ENCODE measurements around the gene LIMS1. TPM values are rescaled to one million over a fixed set of nuclear protein-coding genes. Genes with fewer than 3 reads are reported as not detected.

The LIMS1 gene
- total RNA-seq, 2 experiments from 2014 or later = 18.5 to 21.3 TPM

GRCh38 chr2:108607706-108608301, 73.5 kb downstream of the LIMS1 start:
- TF ChIP-seq, protein P1, sequence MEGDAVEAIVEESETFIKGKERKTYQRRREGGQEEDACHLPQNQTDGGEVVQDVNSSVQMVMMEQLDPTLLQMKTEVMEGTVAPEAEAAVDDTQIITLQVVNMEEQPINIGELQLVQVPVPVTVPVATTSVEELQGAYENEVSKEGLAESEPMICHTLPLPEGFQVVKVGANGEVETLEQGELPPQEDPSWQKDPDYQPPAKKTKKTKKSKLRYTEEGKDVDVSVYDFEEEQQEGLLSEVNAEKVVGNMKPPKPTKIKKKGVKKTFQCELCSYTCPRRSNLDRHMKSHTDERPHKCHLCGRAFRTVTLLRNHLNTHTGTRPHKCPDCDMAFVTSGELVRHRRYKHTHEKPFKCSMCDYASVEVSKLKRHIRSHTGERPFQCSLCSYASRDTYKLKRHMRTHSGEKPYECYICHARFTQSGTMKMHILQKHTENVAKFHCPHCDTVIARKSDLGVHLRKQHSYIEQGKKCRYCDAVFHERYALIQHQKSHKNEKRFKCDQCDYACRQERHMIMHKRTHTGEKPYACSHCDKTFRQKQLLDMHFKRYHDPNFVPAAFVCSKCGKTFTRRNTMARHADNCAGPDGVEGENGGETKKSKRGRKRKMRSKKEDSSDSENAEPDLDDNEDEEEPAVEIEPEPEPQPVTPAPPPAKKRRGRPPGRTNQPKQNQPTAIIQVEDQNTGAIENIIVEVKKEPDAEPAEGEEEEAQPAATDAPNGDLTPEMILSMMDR (IDR thresholded peaks at IDR 0.05) = peak; percentile 81
- no peaks in the 10 kb centered on the region for H3K27me3 ChIP-seq (ENCODE audit: control insufficient read depth in 1 of 2, insufficient read depth in 2 of 2, low read length in 2 of 2)
- ATAC-seq (ENCODE audit: poor library complexity) (peak; percentile 54), DNase-seq (peak; percentile 30 to 80 (median 54))
- no peaks in the 10 kb centered on the region for H3K27me3 Mint-ChIP-seq
- ChIA-PET CTCF (interaction anchor here (0.9 to 21.0 kb wide), 3 partner anchors 10 to 29 kb away, joined by 3 to 309 read pairs (median 52); no protein-coding TSS in a partner anchor), POLR2A (interaction anchor here (1.8 kb wide), 1 partner anchor 26 kb away, joined by 6 read pairs; no protein-coding TSS in a partner anchor)
- peaks cover 44% of the 10 kb centered on the region for H3K4me1 Mint-ChIP-seq (ENCODE audit: low read depth)
- H3K4me3 Mint-ChIP-seq = no peak overlapping the region
- H3K4me3 ChIP-seq (ENCODE audit: low read length) = no peak overlapping the region
- H3K36me3 Mint-ChIP-seq (ENCODE audit: low read depth) = no peaks in the 10 kb centered on the region
- H3K36me3 ChIP-seq (ENCODE audit: insufficient read depth, low read length) = no peaks in the 10 kb centered on the region
- no peak overlapping the region for H3K27ac Mint-ChIP-seq
- H3K9me3 ChIP-seq (ENCODE audit: control insufficient read depth in 1 of 2, insufficient read depth in 1 of 2, low read length in 2 of 2) = no peaks in the 10 kb centered on the region
- no peak overlapping the region for H3K27ac ChIP-seq (ENCODE audit: low read depth in 1 of 2, low read length in 2 of 2)
- no peaks in the 10 kb centered on the region for H3K9me3 Mint-ChIP-seq
- intact Hi-C loops (cut with DNase I, micrococcal nuclease) = loop anchor here (1.0 to 5.0 kb wide), 3 partner anchors 28 to 179 kb away; partner anchors contain the start of genes CCDC138 (in 1 of the 2) and RANBP2 (in 1 of the 2)
- peaks cover 32% of the 10 kb centered on the region for H3K4me1 ChIP-seq (ENCODE audit: insufficient read depth, low read length)

DNA sequence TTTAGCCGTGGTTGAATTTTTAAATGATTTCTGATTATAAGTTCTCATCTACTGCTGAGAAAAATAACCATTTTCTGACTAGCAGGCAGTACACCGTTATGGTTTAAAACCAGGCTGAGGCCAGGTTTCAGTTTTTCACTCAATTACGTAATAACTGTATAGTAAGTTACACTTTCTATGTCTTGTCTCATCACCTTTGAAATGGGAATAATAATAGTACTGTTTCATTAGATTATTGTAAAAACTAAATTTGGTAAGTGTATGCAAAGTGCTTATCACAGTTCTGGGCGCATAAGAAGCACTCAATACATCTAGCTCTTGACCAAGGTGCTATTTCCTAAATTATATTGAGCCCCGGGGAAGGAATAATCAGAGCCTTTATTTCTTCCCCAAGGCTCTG, 76.8 kb downstream of the LIMS1 start:
- Histone ChIP-seq H3K9me3 (ENCODE audit: control insufficient read depth in 1 of 2, insufficient read depth in 1 of 2, low read length in 2 of 2) (no peaks in the 10 kb centered on the region), H3K4me3 (ENCODE audit: low read length) (peak overlapping the region; percentile 21), H3K4me1 (ENCODE audit: insufficient read depth, low read length) (peaks cover 57% of the 10 kb centered on the region), H3K27ac (ENCODE audit: low read depth in 1 of 2, low read length in 2 of 2) (peak overlapping the region in 1 of 2 donors; percentile 35), H3K36me3 (ENCODE audit: insufficient read depth, low read length) (no peaks in the 10 kb centered on the region), H3K27me3 (ENCODE audit: control insufficient read depth in 1 of 2, insufficient read depth in 2 of 2, low read length in 2 of 2) (no peaks in the 10 kb centered on the region)
- POLR2A ChIA-PET = interaction anchor here (1.5 to 2.1 kb wide), 4 partner anchors 10 to 25 kb away, joined by 4 to 16 read pairs (median 8); no protein-coding TSS in a partner anchor
- DNase-seq = peak in 2 of 14 experiments; percentile 33 to 48
- peaks cover 75% of the 10 kb centered on the region for H3K4me1 Mint-ChIP-seq (ENCODE audit: low read depth)
- H3K9me3 Mint-ChIP-seq = no peaks in the 10 kb centered on the region
- TF ChIP-seq, protein P1 (IDR thresholded peaks at IDR 0.05) = no peak
- intact Hi-C loops (cut with DNase I, micrococcal nuclease) = loop anchor here in 1 of 2 experiments (5.0 kb wide), 1 partner anchor 106 kb away; the partner anchor contains the start of gene RANBP2
- peak overlapping the region; percentile 81 for H3K27ac Mint-ChIP-seq
- no peaks in the 10 kb centered on the region for H3K27me3 Mint-ChIP-seq
- CTCF ChIA-PET = interaction anchor here (1.5 to 21.0 kb wide), 2 partner anchors 15 to 24 kb away, joined by 3 to 309 read pairs; no protein-coding TSS in a partner anchor
- ATAC-seq (ENCODE audit: poor library complexity) = no peak
- H3K4me3 Mint-ChIP-seq = peak overlapping the region; percentile 47
- H3K36me3 Mint-ChIP-seq (ENCODE audit: low read depth) = no peaks in the 10 kb centered on the region

DNA sequence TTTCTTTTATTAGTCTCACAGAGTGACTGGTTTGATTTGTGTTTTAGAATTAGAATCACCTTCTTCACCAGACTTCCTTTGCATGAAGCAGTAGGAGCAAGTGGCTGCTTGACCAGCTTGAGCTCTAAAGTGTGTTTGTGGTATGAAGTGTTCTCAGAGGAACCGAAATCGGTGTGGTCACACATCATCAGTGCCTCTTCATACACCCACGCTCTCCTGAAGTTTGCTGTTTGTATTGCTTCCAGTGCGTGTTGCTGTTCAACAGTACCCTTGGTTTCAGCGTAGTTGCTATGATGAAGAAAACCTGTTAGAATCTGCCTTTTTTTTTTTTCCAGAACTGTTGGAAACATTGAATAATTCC, 77.9 kb downstream of the LIMS1 start:
- Mint-ChIP-seq H3K27me3 (no peaks in the 10 kb centered on the region), H3K27ac (peak overlapping the region; percentile 90), H3K4me1 (ENCODE audit: low read depth) (peaks cover 83% of the 10 kb centered on the region), H3K36me3 (ENCODE audit: low read depth) (no peaks in the 10 kb centered on the region), H3K9me3 (no peaks in the 10 kb centered on the region), H3K4me3 (peak overlapping the region; percentile 65)
- intact Hi-C loops (cut with DNase I, micrococcal nuclease) = loop anchor here in 1 of 2 experiments (5.0 kb wide), 1 partner anchor 105 kb away; the partner anchor contains the start of gene RANBP2
- Histone ChIP-seq H3K36me3 (ENCODE audit: insufficient read depth, low read length) (no peaks in the 10 kb centered on the region), H3K4me1 (ENCODE audit: insufficient read depth, low read length) (peaks cover 67% of the 10 kb centered on the region), H3K4me3 (ENCODE audit: low read length) (peak overlapping the region; percentile 38), H3K27ac (ENCODE audit: low read depth in 1 of 2, low read length in 2 of 2) (peak overlapping the region; percentile 36 to 75), H3K27me3 (ENCODE audit: control insufficient read depth in 1 of 2, insufficient read depth in 2 of 2, low read length in 2 of 2) (no peaks in the 10 kb centered on the region), H3K9me3 (ENCODE audit: control insufficient read depth in 1 of 2, insufficient read depth in 1 of 2, low read length in 2 of 2) (no peaks in the 10 kb centered on the region)
- peak; percentile 64 for ATAC-seq (ENCODE audit: poor library complexity)
- TF ChIP-seq, protein P1 (IDR thresholded peaks at IDR 0.05) = no peak
- ChIA-PET CTCF (interaction anchor here (1.5 to 21.0 kb wide), 3 partner anchors 11 to 23 kb away, joined by 3 to 309 read pairs (median 6); no protein-coding TSS in a partner anchor), POLR2A (interaction anchor here (1.8 to 2.1 kb wide), 5 partner anchors 9 to 24 kb away, joined by 4 to 16 read pairs (median 8); no protein-coding TSS in a partner anchor)
- DNase-seq = peak in 8 of 14 experiments; percentile 12 to 72 (median 34)
